ENCODE data around the gene MATN1. TPM values are rescaled to one million over a fixed set of nuclear protein-coding genes. Genes with fewer than 3 reads are reported as not detected.

Gene MATN1
- total RNA-seq, 1 donor: not detected

DNA sequence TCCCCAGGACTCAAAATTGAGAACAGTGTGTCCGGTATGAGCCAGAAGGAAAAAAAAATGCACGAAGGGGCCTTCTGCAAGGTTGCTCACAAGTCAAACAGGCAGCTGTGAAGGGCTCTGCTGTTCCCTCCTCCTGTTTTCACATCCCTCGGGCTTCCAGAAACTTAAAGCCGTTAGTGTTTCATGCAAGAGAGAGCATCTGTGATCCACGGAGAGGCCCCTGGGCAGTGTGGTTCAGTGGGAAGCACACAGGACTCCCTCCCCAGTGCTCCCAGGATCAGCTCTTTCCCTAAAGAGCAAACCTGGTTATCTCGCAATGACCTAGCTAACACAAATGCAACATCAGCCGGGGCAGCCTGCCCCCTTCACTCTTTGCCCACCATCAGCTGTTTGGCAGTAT is 2.9 kb upstream of the MATN1 start:
- H3K4me3 ChIP-seq (ENCODE audit: low read depth, low read length): no peak overlapping the region
- TF ChIP-seq, protein P1, sequence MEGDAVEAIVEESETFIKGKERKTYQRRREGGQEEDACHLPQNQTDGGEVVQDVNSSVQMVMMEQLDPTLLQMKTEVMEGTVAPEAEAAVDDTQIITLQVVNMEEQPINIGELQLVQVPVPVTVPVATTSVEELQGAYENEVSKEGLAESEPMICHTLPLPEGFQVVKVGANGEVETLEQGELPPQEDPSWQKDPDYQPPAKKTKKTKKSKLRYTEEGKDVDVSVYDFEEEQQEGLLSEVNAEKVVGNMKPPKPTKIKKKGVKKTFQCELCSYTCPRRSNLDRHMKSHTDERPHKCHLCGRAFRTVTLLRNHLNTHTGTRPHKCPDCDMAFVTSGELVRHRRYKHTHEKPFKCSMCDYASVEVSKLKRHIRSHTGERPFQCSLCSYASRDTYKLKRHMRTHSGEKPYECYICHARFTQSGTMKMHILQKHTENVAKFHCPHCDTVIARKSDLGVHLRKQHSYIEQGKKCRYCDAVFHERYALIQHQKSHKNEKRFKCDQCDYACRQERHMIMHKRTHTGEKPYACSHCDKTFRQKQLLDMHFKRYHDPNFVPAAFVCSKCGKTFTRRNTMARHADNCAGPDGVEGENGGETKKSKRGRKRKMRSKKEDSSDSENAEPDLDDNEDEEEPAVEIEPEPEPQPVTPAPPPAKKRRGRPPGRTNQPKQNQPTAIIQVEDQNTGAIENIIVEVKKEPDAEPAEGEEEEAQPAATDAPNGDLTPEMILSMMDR (IDR thresholded peaks at IDR 0.05; ENCODE audit: insufficient read depth, low read depth, low read length): no peak
- no peak for DNase-seq (ENCODE audit: low read depth)

- TF ChIP-seq, protein P1 (IDR thresholded peaks at IDR 0.05; ENCODE audit: insufficient read depth, low read depth, low read length): no peak
- DNase-seq (ENCODE audit: low read depth): no peak
- no peak overlapping the region for H3K4me3 ChIP-seq (ENCODE audit: low read depth, low read length)
Observed at GRCh38 chr1:30725450-30726095, 2.2 kb upstream of the MATN1 start.

- H3K4me3 ChIP-seq (ENCODE audit: low read depth, low read length): no peak overlapping the region
- TF ChIP-seq, protein P1 (IDR thresholded peaks at IDR 0.05; ENCODE audit: insufficient read depth, low read depth, low read length): no peak
- no peak for DNase-seq (ENCODE audit: low read depth)
Observed at GRCh38 chr1:30724655-30725421, 1.5 kb upstream of the MATN1 start.

- no peak for DNase-seq (ENCODE audit: low read depth)
- TF ChIP-seq, protein P1 (IDR thresholded peaks at IDR 0.05; ENCODE audit: insufficient read depth, low read depth, low read length): peak; percentile 12
- no peak overlapping the region for H3K4me3 ChIP-seq (ENCODE audit: low read depth, low read length)
Observed at GRCh38 chr1:30724175-30724574, 790 bp upstream of the MATN1 start.

GRCh38 chr1:30721812-30722537 is 1.4 kb downstream of the MATN1 start:
- H3K4me3 ChIP-seq (ENCODE audit: low read depth, low read length): no peak overlapping the region
- DNase-seq (ENCODE audit: low read depth): no peak

GRCh38 chr1:30721341-30721793 is 2.0 kb downstream of the MATN1 start:
- TF ChIP-seq, protein P1 (IDR thresholded peaks at IDR 0.05; ENCODE audit: insufficient read depth, low read depth, low read length): no peak
- H3K4me3 ChIP-seq (ENCODE audit: low read depth, low read length): no peak overlapping the region
- DNase-seq (ENCODE audit: low read depth): no peak

More at GRCh38 chr1:30721812-30722537, 1.4 kb downstream of the MATN1 start:
- TF ChIP-seq, protein P1 (IDR thresholded peaks at IDR 0.05; ENCODE audit: insufficient read depth, low read depth, low read length): no peak

Measured in fibroblast of villous mesenchyme (primary cell).